HG03196 (cell line): ENCODE data around the gene MT1X.
"Not testable (repeated sequence)": the region's sequence is repeated elsewhere in the genome, so short reads cannot be mapped to it uniquely, and the experiment has no call there.

Source experiments
- ATAC-seq: cut with Tn5 transposase; IDR thresholded peaks from one replicate; pipeline ENCODE4 v1.9.1; 2021; ENCODE audit not compliant: unreplicated experiment

The MT1X gene

GRCh38 chr16:56652600-56652999 lies 29.7 kb upstream of the MT1X start:
- ATAC-seq, result no peak

GRCh38 chr16:56653218-56653617 lies 29.1 kb upstream of the MT1X start:
- no peak for ATAC-seq

- no peak for ATAC-seq
Measured at GRCh38 chr16:56657555-56658326, 24.5 kb upstream of the MT1X start, which contains the start of gene MT1F. TSS of gene MT1F (plus strand) at chr16:56657959. CDS start at chr16:56658059, 100 bp downstream.

GRCh38 chr16:56658327-56658875 lies 23.9 kb upstream of the MT1X start:
- no peak for ATAC-seq

GRCh38 chr16:56662357-56663354 lies 19.6 kb upstream of the MT1X start:
- ATAC-seq, result no peak

GRCh38 chr16:56664506-56664905 lies 17.8 kb upstream of the MT1X start:
- ATAC-seq, result no peak

GRCh38 chr16:56665286-56666261 lies 16.7 kb upstream of the MT1X start:
- ATAC-seq, result not testable (repeated sequence)

- no peak for ATAC-seq
Measured at GRCh38 chr16:56667581-56668571, 14.4 kb upstream of the MT1X start, which contains the start of gene MT1G. TSS of gene MT1G (minus strand) at chr16:56668065. CDS start at chr16:56667993, 72 bp downstream.

GRCh38 chr16:56669005-56669839 lies 13.0 kb upstream of the MT1X start, which contains the start of gene MT1H:
TSS of gene MT1H (plus strand) at chr16:56669814. CDS start at chr16:56669885, 71 bp downstream.
- no peak for ATAC-seq

- ATAC-seq, result no peak
Measured at GRCh38 chr16:56669840-56670619, 12.2 kb upstream of the MT1X start.

- ATAC-seq, result no peak
Measured at GRCh38 chr16:56670620-56670934, 11.7 kb upstream of the MT1X start.

- not testable (repeated sequence) for ATAC-seq
Measured at GRCh38 chr16:56671691-56672090, 10.6 kb upstream of the MT1X start.

GRCh38 chr16:56672171-56672570 lies 10.1 kb upstream of the MT1X start:
- not testable (repeated sequence) for ATAC-seq

- no peak for ATAC-seq
Measured at GRCh38 chr16:56672761-56673536, 9.3 kb upstream of the MT1X start.

GRCh38 chr16:56673921-56674320 lies 8.3 kb upstream of the MT1X start:
- ATAC-seq, result no peak

GRCh38 chr16:56674570-56674969 lies 7.7 kb upstream of the MT1X start:
- not testable (repeated sequence) for ATAC-seq
